Epithelial cell of proximal tubule (primary cell): ENCODE data around the gene COL8A1. TPM values are rescaled to one million over a fixed set of nuclear protein-coding genes. Genes with fewer than 3 reads are reported as not detected.

Experiments used
- DNase-seq: peaks from one replicate; pipeline ENCODE4 v3.0.0-alpha.2; 2011; ENCODE audit warnings: low read depth
- H3K4me3 ChIP-seq: 2 replicates; pipeline ENCODE4 v1.5.1; 2011; ENCODE audit warnings: low read depth, mild to moderate bottlenecking, low read length
- CTCF ChIP-seq: conservative IDR thresholded peaks from 2 replicates; pipeline ENCODE4 v1.5.1; 2012; ENCODE audit warnings: low read depth, mild to moderate bottlenecking, low read length
- total RNA-seq: library from RNA; depleted of rRNA; stranded (reverse); fragments of >200 nt; gene quantifications from 2 replicates; pipeline ENCODE4 v1.2.3, GENCODE V29; 2015

The COL8A1 gene
- total RNA-seq, 1 donor from 2014 or later: 60.5 TPM

DNA sequence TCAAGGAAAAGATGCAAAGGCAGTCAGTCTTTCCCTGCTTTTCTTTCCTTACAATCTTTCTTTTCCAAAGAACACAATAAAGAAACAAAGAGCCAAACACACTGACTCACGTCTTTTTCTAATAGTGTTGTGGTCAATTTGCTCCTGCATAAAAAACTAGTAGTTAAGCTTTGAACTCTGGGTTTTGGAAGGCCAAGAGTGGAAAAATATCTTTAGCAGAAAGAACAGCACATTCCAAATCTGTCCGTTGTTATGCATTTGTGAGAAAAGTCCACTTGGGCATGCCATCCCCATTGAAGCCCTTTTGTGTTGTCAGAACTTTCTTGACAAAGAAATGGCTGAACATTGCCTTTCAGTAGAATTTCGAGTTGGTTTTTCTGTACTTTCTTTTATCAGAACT lies 18.2 kb downstream of the COL8A1 start:
- DNase-seq: no peak
- TF ChIP-seq CTCF: no peak
- no peak overlapping the region for H3K4me3 ChIP-seq

DNA sequence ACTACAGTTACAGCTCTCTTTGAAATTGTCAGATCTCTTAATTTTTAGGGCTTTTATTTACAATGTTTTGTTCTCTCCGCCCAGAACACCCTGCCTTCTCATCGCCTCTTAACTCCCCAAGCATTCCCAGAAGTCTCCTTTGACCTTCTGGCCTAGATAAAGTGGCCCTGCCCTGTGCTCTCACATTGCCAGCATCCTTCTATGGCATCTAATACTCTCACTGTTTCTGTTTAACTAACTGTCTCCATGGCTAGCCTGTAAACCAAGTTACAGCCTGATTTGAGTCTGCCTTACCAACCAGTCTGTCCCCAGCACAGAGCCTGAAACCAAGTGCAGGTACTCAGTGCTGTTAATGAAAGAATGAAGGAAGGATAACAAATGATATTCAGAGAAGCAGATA lies 19.9 kb downstream of the COL8A1 start:
- no peak for DNase-seq
- H3K4me3 ChIP-seq: no peak overlapping the region
- TF ChIP-seq CTCF: no peak

GRCh38 chr3:99659032-99659431 lies 20.6 kb downstream of the COL8A1 start:
- DNase-seq: peak; percentile 95

DNA sequence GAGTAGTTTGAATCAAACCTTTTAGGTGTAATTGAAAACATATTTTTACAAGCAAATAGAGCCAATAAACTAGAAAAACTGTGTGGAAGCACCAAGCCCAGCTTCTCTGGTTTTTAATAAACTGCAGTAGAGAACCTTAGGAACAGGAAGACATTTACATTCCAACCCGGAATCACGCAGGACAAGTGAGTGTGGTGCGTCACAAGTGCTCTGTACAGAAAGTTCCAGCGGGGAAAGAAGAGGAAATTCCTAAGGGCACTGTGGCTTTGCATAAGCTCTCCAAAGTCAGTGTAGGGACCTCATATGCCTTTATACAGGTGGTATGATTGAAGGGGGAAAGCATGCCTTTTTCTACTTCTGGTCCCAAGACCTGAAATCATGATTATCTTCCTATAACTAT lies 21.6 kb downstream of the COL8A1 start:
- no peak for DNase-seq
- TF ChIP-seq CTCF: no peak

More at GRCh38 chr3:99659032-99659431, 20.6 kb downstream of the COL8A1 start:
- no peak for TF ChIP-seq CTCF
- H3K4me3 ChIP-seq: no peak overlapping the region

DNA sequence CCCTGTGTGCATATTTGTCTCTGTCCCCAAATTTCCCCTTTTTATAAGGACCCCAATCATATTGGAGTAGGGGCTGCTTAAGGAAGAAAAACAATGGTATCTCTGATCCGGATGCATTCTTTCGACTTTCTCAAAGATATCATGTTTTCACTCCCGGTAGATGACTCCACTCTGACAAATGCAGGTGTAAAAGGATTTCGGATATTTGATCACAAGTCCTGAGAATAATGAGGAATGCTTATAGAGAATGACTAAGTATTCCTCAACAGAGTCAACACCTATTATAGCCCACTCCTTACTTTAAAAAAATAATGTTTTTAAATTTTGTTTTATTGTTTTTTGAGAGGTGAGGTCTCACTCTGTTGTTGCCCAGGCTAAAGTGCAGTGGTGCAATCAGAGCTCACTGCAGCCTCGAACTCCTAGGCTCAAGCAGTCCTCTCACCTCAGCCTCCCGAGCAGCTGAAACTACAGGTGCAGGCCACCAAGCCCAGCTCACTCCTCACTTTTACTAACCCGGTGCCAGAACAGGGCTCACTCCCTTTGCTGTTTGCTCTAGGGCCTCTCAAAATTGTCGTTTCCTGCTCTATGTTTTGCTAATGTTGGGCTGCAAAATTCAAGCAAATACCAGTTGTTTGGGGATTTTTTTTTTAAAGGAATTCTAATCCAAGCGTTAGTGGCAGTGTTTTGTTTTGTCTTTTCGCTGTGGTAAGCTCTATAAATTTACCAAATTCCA lies 24.6 kb downstream of the COL8A1 start:
- no peak for DNase-seq
- TF ChIP-seq CTCF: no peak
- no peak overlapping the region for H3K4me3 ChIP-seq

More for the DNA sequence above, 21.6 kb downstream of the COL8A1 start:
- H3K4me3 ChIP-seq: no peak overlapping the region

GRCh38 chr3:99663977-99664376 lies 25.6 kb downstream of the COL8A1 start:
- TF ChIP-seq CTCF: no peak
- H3K4me3 ChIP-seq: no peak overlapping the region
- DNase-seq: no peak

- no peak for TF ChIP-seq CTCF
- H3K4me3 ChIP-seq: no peak overlapping the region
- DNase-seq: no peak
Measured at GRCh38 chr3:99665017-99665416, 26.6 kb downstream of the COL8A1 start.
